HG03095 (cell line): ENCODE measurements around the gene ZNF469.
"Not testable (repeated sequence)": the region's sequence is repeated elsewhere in the genome, so short reads cannot be mapped to it uniquely, and the experiment has no call there.

Source experiments
- ATAC-seq: cut with Tn5 transposase; IDR thresholded peaks from one replicate; pipeline ENCODE4 v1.9.1; 2021; ENCODE audit warnings: moderate library complexity; ENCODE audit not compliant: unreplicated experiment

The ZNF469 gene

DNA sequence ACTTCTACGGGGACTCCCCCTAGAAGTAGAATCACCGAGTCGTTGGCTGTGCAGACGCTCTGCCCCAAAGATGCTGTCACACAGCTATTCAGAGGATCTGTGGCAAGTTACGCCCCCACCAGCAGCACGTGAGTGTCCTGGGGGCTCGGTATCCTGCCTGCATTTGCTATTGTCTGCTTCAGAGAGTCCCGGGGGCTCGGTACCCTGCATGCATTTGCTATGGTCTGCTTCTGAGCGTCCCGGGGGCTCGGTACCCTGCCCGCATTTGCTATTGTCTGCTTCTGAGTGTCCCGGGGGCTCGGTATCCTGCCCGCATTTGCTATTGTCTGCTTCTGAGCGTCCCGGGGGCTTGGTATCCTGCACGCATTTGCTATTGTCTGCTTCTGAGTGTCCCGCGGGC is 23.8 kb upstream of the ZNF469 start:
- no peak for ATAC-seq

DNA sequence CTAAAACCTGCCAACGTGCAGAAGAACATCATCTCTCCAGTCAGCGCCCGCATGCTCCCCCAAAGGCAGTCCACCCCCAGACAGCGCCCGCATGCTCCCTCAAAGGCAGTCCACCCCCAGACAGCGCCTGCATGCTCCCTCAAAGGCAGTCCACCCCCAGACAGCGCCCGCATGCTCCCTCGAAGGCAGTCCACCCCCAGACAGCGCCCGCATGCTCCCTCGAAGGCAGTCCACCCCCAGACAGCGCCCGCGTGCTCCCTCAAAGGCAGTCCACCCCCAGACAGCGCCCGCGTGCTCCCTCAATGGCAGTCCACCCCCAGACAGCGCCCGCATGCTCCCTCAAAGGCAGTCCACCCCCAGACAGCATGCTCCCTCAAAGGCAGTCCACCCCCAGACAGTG is 22.4 kb upstream of the ZNF469 start:
- ATAC-seq = not testable (repeated sequence)

DNA sequence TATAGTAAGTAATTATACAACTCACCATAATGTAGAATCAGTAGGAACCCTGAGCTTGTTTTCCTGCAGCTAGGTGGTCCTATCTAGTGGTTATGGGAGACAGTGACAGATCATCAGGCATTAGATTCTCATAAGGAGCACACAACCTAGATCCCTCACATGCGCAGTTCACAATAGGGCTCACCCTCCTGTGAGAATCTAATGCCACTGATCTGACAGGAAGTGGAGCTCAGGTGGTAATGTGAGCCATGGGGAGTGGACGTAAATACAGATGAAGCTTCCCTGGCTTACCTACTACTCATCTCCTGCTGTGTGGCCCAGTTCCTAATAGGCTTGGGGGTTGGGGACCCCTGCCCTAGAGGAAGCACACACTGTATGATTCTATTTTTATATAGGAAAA is 21.8 kb upstream of the ZNF469 start:
- no peak for ATAC-seq

DNA sequence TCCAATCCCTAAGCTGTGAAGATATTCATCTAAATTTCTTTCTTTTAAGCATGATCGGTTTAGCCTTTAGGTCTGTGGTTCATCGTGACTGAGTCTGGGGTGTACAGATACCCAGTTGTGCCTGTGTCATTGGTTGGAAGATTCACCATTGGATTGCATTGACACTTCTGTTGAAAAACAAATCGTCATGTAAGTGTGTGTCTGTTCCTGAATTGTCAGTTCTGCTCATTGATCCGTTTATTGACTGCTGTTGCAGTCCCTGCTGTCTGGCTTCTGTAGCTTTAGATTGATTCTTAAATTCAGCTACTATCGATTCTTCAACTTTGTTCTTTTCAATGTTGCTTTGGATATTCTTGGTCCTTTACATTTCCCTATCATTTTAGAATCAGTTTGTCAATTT is 21.0 kb upstream of the ZNF469 start:
- ATAC-seq = no peak

DNA sequence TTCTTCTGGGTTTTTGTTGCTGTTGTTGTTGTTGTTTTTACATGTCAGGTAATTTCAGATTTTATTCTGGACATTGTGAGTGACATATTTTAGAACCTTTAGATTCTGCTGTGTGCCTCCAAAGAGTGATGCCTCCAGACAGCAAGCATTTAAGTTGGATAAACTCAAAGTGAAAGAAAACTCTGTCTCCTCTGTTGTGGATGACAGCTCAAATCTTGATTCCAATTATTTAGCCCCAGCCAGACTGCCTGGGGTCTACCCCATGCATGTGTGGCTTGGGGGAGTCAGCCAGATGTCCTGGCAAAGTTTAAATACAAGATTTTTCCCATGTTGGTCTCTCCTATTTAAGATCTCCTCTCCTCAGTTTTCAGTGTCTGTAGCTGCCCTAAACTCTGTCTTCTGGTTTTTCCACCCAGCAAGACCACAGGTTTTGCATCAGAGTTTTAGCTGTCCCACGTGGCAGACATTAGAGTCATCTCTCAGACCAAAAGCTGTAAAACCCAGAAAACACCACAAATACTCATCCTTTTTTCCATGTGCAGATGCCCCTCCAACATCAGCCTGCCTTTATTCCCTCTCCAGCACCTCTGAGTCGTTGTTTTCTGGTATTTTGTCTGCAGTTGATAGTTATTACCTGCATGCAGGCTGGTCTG is 19.4 kb upstream of the ZNF469 start:
- no peak for ATAC-seq

DNA sequence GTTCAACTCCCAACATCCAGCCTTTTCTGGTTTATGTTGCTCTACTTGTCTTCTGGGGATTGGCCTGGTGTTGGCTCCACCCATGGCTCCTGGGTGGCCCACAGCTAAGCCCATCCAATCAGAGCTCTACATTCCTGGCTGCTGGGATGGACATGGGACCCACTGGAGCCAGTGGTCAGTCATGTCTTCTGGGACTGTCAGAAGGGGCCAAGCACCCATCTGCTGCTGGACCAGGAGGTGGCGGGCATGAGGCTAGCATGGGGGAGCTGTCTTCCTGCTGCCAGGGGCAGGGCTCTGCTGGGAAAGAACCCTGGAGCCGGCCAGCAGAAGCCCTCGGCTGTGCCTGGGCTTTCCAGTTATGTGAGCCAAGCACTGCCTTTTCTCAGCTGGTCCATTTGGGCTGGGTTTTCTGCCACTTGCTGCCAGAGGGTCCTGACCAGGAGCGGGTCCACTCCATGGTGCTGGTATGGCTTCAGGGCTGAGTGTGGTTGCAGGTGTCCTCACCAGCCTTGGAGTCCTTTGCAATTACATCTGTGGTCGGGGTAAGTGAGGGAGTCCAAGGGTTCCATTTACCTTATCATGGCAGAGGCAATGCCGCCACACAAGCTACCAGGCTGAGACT is 17.4 kb upstream of the ZNF469 start:
- ATAC-seq = no peak

DNA sequence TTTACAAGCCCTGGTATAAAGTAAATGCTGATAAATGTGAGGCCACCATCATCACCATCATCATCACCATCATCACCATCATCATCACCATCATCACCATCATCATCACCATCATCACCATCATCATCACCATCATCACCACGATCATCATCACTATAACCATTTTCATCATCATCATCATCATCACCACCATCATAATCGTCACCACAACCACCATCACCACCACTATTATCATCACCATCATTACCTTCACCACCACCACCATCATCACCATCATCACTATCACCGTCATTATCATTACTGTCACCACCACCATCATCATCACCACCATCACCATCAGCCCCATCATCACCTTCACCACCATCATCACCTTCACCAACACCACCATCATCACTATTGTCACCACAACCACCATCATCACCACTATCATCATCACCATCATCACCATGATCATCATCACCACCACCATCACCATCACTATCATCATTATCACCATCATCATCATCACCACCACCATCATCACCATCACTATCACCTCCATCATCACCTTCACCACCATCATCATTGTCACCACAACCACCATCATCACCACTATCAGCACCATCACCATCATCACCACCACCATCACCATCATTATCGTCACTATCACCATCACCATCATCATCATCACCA is 16.6 kb upstream of the ZNF469 start:
- no peak for ATAC-seq

DNA sequence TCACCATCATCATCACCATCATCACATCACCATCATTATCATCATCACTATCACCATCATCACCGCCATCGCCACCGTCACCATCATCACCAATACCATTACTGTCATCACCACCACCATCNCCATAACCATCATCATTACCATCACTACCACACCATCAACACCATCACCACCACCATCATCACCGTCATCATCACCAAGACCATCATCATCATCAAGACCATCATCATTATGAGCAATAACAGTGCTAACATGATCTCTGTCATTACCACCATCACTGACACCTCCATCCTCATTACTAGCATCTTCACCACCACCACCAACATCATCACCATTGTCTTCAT is 16.1 kb upstream of the ZNF469 start:
- ATAC-seq = no peak

DNA sequence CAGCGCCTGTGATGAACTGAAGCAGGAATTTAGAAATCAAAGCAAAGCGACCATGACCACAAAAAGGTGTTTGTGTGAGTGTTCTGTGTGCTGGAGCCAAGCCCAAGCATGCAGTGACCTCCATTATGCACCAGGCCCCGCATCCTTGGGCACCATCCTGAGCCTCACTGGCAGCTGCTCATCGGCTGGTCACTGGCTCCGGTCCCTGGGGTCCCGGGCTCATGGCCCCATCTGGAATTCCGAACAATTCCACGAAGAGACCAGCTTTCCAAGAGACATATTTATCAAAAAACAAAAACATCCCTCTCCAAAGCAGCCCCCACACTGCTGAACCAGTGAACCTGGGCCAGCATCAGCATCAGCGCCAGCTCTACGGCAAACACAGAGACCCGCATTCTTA is 15.2 kb upstream of the ZNF469 start:
- no peak for ATAC-seq

DNA sequence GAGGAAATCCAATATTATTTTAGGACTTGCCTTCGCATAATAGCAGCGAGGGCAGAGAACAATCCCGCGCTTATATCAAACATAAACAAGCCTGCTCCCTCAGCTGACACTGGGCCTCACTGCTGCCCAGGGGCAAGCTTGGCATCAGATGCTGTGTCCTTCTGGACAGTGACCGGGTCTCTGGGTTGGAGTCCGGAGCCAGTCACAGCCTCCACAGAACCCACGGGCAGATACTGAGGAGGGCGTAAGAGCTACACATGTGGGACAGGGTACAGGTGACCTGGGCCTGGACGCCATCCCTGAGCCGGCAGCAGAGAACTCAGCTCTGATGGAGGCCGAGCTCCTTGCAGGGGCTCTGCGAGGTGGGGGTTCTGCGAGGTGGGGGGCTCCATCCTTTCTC is 14.7 kb upstream of the ZNF469 start:
- ATAC-seq = no peak

DNA sequence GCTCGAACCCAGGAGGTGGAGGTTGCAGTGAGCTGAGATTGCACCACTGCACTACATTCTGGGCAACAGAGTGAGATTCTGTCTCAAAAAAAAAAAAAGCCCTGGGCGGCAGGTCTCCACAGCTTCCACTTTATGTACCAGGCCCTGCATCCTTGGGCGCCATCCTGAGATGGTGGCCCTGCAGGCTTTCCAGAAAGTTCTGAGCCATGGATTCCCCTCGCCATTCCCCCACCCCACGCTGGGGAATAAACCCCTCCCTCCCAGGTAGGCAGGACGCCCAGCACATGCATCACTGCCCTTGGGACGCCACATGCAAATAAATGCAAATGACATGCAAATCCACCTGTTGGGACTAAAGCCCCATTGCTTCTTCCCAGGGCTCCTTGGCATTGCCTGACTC is 13.8 kb upstream of the ZNF469 start:
- no peak for ATAC-seq

DNA sequence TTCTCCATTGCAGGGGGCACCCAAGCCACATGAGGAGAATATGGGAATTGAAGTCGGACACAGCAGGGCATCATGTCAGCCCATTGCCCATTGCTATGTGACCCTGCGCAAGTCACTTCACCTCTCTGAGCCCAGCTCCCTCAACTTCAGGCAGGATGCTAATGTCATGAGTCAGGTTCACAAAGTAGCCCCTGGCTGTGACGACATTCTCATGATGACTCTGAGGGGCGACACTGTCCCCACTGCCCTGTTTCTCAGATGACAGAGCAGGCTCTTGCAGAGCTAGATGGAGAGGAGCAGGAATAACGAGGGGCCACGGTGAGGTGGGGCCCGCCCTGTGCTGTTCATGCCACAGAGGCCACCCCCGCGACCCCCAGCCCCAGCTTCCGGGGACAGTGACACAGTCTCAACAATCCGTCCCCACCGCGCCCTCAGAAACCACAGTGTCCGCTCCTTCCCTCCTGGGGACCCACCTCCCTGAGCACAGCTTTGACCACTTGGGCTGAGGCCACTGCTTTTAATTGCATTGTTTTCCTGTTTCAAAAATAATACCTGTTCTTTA is 13.2 kb upstream of the ZNF469 start:
- no peak for ATAC-seq

DNA sequence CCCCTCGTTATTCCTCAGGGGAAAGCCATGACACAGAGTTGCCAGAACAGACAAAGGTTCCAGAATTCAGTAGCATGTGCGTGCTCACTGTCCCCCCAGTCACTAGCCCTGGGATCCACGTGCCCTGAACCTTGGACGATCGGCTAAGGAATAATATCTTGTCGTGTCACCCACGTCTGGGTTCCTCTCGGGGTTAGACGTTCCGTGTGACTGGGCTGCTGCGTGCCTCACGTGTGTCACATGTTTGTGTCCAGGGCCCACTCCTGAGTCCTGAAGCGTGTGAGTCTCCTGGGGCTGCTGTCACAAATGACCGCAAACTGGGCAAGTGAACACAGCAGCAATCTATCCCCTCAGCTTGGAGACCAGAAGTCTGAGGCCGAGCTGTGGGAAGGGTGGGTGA is 12.4 kb upstream of the ZNF469 start:
- no peak for ATAC-seq

DNA sequence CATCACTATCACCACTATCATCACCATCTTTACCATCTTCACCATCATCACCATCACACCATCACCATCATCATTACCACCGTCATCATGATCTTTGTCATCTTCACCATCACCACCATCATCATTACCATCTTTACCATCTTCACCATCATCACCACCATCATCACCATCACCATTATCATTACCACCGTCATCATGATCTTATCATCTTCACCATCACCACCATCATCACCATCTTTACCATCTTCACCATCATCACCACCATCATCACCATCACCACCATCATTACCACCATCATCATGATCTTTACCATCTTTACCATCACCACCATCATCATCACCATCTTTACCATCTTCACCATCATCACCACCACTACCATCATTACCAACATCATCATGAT is 10.2 kb upstream of the ZNF469 start:
- ATAC-seq = no peak

DNA sequence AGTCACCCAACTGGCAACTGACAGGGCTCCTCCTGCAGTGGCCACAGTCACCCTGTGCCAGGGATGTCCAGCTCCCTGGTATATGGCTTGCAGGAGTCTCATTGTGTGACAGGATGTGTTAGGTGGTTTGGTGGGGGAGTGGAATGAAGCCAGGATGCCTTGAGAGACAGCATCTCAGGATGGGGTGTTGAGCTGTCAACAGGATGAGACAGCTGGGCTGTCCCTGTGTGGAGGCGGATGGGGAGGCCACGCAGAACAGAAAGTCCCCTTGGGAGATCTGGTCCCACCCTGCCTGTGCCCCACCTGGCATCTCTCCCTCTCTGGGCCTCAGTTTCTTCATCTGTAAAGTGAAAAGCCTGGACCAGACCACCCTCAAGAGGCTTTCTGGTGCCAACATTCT is 9.5 kb upstream of the ZNF469 start:
- ATAC-seq = no peak

DNA sequence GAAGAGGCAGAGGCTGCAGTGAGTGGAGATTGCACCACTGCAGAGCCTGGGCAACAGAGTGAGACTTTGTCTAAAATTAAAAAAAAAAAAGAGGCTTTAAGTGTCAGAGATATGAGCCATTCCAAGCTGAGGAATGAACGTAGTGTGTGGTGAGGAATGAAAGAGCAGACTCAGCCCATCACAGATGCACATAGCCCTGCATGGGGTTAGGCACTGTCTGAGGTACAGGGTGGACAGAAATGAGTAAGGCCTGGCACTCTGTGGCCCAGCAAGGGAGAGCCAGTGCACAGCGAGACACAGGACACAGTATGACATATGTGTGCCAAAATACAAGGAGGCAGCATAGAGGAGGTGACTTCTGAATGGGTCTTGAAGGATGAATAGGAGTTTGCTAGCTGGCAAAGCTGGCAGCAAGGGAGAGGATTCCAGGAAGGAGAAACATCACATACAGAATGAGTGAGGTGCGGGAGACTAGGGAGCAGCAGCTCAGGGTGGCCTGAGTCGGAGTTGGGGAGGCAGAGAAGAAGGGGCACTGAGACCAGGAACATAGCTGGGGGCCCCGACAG is 8.7 kb upstream of the ZNF469 start:
- no peak for ATAC-seq

DNA sequence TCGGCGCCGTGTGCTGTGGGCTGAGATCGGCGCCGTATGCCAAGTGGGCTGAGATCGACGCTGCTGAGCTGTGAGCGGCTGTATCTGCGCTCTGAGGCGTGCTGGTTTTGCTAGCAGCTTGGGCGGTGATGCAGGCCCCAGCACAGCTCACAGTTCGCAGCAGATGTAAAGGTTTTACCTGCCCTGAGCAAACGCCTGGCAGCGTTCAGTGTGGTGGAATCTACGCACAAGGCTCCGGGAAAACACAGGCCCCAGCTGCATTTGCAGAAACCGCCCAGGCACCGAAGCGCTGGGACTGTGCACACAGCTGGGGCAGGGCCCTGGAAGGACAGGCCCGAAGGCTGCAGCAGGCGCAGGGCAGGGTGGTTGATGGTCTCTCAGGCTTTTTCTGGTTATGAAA is 8.0 kb upstream of the ZNF469 start:
- no peak for ATAC-seq

DNA sequence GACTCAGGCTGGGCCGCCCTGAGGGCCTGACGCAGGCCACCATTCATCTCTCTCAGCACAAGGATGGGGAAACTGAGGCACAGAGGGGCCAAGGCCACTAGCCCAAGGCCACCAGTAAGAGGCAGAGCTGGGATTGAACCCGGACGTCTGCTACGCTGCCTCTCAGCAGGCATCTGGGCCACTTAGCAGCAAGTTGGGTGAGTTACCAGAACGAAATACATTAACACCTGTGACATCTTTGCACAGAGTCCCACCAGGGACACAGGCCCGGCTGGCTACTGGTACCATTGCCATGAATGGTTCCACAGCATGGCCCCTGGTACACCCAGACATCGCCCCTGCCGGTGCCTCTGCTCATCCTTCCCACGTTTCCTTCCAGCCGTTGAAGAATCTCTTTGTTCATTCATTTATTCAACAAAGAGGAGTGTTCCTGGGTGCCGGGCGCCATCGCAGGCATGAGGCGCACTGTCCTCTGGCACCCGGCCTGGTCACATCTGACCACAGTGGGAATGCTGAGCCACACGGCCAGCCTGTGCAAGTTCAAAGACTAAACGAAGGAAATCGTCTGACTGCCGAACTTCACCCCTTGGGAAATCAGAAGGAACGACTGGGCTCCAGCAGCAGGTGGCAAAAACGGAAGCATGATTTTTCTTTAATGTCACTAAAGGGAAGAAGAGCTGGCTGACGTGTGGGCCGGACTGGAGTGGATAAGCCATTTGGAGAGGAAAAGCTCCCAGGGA is 7.4 kb upstream of the ZNF469 start:
- ATAC-seq = no peak

DNA sequence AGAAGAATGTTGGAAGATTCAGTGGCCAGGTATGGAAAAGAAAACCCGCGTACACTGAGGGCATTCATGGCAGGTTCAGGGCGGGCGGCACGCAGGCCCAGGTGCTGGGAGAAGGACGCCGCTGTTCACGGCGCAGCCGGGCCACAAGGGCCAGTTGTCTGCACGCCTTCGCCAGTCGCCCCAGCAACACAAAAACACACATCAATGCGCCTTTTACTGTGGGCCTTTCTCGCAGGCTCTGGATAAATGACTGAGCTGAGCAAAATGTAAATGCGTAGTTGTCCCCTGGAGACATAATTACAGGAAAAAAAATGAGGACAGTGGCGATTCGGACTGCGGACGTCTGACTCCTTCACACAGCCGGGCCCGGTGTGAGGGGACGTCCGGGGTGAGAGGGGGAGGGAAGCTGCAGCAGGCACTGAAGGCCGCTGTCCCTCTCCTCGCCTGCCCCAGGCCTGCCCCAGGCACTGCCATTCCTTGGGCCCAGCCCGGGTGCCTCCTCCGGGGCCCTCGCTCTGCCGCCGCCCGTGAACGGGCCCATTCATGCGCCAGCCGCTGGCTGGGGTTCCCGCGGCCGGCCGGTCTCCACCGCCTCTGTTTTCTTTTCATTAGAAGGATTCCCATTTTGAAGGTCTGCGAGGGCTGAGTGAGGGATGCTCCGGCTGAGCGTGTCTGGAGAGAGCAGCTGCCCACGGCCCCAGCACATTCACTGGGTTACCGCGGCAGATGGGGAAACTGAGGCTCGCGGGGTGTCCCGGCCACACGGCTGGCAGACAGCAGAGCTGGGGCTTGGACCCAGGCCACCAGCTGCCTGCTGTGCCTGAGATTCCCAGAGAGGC is 6.5 kb upstream of the ZNF469 start:
- no peak for ATAC-seq
